OCI-M1 (cell line): ENCODE measurements around the gene WFS1.

Experiments
- DNase-seq: peaks from one replicate; lab custom pipeline; 2025; lab: John Stamatoyannopoulos, UW

Gene WFS1

DNA sequence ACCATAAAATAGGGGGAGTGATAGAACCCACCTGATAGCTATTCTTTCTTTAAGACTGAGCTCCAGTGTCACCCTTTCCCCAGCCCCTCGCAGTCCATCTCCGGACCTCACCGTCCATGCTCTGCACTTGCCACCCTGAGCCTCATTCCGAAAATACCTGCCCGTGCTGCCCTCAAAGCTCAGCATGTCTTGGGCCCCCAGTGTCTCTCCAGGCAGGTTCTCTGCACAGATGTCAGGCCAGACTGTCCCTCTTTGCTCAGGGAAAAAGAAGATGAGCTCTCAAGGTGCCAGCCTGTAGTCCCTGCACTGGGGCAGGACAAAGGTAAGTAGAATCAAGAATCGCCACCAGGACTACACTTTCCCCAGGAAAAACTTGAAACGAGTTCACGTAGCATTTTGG lies 9.8 kb upstream of the WFS1 start:
- DNase-seq: no peak

DNA sequence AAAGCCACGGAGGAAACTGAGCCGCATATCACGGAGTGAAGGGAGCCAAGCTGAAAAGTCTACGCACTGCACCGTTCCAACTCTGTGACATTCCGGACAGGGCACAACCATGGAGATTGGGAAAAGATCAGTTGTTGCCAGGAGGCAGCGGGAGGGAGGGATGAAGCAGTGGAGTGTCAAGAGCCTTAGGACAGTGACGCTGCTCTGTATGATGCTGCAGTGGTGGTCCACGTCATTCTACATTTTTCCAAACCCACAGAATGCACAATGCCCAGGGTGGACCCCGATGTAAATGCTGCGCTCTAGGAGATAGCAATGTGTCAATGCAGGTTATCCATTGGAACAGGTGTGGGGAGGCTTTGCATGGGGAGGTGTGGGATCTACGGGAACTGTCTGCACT lies 7.5 kb upstream of the WFS1 start:
- no peak for DNase-seq

GRCh38 chr4:6262847-6263487 lies 6.7 kb upstream of the WFS1 start:
- no peak for DNase-seq

DNA sequence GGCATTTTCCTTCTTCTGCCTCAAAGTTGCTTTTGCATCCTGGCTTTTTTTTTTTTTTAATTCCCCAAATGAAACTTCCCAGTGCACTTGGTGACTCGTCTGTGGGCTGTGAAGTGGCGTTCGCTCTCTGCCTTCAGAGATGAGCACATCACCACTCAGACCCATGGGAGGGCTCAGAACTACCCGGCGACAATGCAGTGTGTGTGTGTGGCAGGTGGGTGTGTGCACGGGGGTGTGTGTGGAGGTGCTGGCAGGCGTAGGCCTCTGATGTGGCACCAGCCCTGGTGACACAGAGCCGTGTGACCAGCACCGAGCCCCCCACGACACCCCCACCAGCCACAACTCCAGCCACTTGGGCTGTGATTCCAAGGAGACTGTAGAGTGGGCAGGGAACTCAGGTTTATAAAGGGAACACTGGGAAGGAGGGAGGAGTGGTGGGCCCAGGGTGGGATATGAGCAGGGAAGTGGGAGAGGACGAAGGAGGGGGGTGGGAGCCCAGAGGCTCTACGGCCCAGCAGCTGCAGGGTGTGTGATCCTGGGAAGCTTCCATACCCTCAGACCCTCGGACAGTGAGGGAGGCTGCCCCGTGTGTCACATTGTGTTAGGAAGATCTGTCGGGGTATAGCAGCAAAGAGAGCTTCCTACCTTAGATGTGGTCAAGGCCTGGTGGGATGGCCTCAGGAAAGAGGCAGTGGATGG lies 6.0 kb upstream of the WFS1 start:
- DNase-seq: no peak

- DNase-seq: peak; percentile 38
Observed at GRCh38 chr4:6264225-6264540, 5.5 kb upstream of the WFS1 start.

- no peak for DNase-seq
Observed at GRCh38 chr4:6265546-6265945, 4.1 kb upstream of the WFS1 start.

GRCh38 chr4:6267573-6267972 lies 2.1 kb upstream of the WFS1 start:
- peak; percentile 18 for DNase-seq

GRCh38 chr4:6268650-6269615 lies 717 bp upstream of the WFS1 start:
- DNase-seq: no peak

DNA sequence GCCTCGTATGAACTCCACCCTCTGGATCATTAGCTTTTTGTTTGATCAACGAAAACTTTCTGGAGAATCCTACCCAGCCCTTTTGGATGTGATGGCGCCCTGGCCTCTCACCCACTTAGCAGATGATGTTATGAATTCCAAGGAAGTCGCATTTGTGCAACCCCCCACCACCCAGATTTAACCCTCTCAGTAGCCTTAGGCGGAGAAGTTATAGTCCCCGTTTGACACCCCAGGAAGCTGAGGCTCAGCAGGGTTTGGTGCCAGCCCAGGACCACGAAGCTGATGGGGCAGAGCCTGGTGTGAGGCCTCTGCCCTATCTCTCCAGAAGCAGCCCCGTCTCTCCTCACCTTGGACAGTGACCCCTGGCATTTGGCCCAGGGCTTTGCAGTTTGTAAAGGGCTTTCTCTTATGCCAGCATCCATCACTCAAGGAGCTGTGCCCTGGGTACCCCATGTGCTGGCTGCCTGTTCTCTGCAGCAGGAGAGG lies 1.0 kb downstream of the WFS1 start:
- DNase-seq: no peak

GRCh38 chr4:6271206-6271605 lies 1.6 kb downstream of the WFS1 start:
- DNase-seq: no peak

GRCh38 chr4:6271701-6272465 lies 2.2 kb downstream of the WFS1 start:
- DNase-seq: no peak

GRCh38 chr4:6272863-6273660 lies 3.4 kb downstream of the WFS1 start:
- no peak for DNase-seq

DNA sequence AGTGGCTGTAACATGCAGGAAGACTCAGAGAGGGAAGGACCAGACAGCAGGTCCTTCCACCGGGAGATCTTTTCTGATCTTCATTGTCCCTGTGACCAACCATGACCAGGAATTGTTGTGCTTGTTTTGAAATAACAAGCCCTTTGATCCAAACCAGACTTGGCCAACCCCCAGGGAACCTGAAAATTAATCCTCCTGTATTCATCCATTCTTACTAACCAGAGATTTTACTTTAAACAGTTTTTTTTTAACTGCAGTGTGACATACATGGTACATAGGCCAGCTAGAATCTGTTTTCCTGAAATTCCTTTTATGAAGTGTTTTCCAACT lies 4.0 kb downstream of the WFS1 start:
- no peak for DNase-seq

GRCh38 chr4:6275351-6275750 lies 5.7 kb downstream of the WFS1 start:
- no peak for DNase-seq

- DNase-seq: no peak
Observed at GRCh38 chr4:6275898-6276806, 6.5 kb downstream of the WFS1 start.

- no peak for DNase-seq
Observed at GRCh38 chr4:6277139-6277802, 7.6 kb downstream of the WFS1 start.

- DNase-seq: no peak
Observed at GRCh38 chr4:6277935-6278800, 8.5 kb downstream of the WFS1 start.

DNA sequence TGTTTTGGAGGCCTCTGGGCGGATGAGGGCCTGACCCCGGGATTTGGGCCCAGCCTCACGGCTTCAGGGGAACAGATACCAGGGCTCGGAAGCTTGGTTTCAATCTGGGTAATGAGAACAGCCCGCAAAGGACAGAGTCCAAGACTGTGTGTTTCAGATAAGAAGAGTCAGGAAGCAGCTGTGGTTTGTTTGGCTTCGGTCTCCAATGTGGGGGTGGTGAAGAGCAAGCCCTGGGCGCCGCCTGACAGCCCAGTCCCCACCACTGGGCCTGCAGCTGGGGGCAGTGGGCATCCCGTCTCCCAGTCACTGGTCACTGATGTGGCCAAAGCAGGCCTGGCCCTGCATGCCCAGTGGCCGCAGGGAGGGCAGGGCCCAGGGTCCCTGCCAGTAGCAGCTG lies 9.1 kb downstream of the WFS1 start:
- DNase-seq: peak; percentile 84
